NCI-H524 treated with DMSO at 0.1 percent for 48 hours (cell line): Measurements from ENCODE around the gene SORCS3.

Experiments
- DNase-seq: peaks from one replicate; lab custom pipeline; 2025; lab: John Stamatoyannopoulos, UW

Gene SORCS3

DNA sequence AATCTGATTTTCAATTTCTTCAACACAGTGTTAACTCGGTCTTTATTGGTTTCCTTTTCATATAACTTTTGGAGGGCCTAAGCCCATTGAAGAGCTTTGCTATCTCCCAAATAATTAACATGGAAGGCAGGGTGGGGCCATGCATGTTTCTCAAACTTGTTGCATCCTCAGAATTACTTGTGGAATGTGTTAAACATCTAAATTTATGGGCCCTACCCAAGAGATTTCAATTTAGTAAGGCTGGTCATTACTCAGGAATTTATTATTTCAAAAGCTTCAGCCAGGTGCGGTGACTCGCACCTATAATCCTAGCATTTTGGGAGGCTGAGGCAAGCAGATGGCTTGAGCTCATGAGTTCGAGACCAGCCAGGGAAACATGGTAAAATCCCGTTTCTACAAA lies 208.9 kb downstream of the SORCS3 start:
- DNase-seq: no peak

- no peak for DNase-seq
Measured at GRCh38 chr10:104867966-104868598, 227.0 kb downstream of the SORCS3 start.

DNA sequence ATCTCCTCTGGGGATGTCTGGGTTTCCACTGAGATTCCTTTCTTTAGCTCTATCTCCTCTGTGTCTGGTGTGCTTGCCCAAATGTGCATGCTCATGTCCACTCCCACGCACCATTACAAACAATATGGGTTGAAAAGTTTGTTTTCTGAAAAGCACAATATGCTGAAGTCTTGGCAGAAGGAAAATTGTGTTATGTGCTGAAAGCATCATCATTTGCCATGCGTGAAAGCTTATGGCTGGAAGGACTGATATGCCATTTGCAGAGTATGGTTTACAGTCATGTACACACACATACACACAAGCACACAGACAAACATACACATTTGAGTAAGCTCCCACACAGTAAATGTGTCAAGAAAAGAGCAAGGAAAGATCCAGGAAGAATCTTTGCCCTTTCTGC lies 231.6 kb downstream of the SORCS3 start:
- DNase-seq: no peak

GRCh38 chr10:104873161-104873560 lies 232.1 kb downstream of the SORCS3 start:
- DNase-seq: no peak

DNA sequence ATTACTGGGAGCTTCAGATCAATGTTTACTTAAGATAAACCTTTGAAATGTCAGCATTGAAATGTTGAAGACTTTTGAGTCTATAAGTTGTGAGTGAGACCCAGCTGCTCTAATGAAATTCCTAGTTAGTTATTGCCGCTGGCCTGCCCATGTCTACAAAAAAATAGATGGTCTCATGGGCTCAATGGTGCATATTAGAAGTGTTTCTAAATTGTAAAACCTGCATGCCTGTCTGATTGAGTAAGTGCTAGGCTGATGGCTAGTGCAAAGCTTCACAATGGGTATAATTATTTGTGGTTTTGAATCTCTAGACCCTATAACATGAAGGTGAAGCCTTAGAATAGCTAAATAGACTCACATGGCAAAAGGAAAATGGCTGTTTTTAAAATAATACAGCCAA lies 234.5 kb downstream of the SORCS3 start:
- DNase-seq: no peak

DNA sequence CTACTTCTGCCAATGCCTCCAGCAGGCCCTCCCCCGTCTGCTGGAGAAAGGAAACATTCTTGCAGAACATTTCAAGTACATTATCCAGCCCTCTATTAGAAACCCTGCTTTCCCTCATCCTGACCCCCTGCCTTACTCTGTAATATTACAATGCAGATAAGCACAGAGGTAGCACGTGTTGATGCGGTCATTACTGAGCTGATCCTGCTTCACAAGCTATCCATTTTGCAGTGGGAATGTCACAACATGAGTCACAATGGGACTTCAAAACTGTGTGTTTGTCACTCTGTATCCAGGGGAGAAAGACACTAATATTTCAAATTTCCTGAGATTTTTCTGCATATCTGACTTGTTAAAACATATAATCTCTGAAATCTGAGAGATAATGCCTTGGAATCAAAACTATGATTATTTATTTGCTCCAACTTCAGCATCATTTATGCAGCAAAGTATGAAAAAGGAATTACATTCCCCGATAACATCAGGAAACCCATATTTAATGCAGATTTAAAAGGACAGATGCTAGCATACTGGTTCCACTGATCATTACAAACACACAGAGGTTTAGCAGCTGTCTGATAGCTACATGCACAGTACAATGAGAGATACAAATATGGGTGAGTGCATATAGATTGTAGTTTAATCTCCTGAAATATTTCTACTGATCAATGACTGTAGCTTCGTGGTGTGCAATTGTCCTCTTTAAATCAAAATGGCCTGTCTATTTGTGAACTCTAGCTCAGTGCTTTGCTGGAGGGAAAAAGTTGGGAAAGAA lies 239.7 kb downstream of the SORCS3 start:
- no peak for DNase-seq

- DNase-seq: no peak
Measured at GRCh38 chr10:104881740-104882139, 240.7 kb downstream of the SORCS3 start.

- DNase-seq: no peak
Measured at GRCh38 chr10:104892879-104893617, 252.0 kb downstream of the SORCS3 start.

DNA sequence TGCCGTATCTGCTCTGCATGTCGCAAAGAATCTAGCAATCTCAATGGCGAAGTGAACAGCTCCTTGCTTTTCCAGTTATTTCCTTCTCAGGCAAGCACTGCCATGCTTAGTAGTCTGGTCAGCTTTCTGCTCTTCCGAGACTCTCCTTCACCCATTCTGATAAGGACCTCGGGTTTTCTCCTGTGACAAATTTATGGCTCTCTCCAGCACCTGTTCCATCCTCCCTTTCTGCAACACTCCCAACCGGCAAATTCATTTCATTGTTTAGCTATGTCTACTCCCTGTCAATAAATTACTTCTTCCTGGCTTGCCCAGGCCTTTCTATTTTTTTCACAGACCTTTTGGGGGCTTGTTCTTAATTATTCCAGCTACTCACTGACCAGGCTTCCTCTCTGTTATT lies 252.6 kb downstream of the SORCS3 start:
- no peak for DNase-seq

- DNase-seq: no peak
Measured at GRCh38 chr10:104894681-104895080, 253.6 kb downstream of the SORCS3 start.

- no peak for DNase-seq
Measured at GRCh38 chr10:104895541-104895940, 254.5 kb downstream of the SORCS3 start.

GRCh38 chr10:104895981-104896380 lies 254.9 kb downstream of the SORCS3 start:
- no peak for DNase-seq

- DNase-seq: no peak
Measured at GRCh38 chr10:104897696-104898095, 256.6 kb downstream of the SORCS3 start.

DNA sequence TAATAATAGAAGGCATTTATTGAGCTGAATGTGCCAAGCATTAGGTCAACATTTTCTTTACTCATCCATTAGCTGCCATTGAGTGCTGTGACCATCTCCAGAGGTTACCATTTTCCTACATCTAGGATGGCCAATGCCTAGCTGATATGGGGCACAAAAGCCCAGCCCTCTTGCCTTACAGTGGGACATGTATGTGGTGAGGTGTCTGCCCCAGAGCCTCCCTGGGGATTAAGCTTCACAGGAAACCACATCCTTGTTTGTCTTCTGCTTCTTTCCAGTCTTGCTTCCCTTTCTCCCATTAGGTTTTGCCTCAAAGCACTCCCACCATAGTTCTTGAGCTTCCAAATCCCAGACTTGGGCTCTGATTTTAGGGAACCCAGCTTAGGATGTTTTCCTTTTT lies 258.7 kb downstream of the SORCS3 start:
- DNase-seq: no peak

GRCh38 chr10:104903433-104903832 lies 262.3 kb downstream of the SORCS3 start:
- no peak for DNase-seq

DNA sequence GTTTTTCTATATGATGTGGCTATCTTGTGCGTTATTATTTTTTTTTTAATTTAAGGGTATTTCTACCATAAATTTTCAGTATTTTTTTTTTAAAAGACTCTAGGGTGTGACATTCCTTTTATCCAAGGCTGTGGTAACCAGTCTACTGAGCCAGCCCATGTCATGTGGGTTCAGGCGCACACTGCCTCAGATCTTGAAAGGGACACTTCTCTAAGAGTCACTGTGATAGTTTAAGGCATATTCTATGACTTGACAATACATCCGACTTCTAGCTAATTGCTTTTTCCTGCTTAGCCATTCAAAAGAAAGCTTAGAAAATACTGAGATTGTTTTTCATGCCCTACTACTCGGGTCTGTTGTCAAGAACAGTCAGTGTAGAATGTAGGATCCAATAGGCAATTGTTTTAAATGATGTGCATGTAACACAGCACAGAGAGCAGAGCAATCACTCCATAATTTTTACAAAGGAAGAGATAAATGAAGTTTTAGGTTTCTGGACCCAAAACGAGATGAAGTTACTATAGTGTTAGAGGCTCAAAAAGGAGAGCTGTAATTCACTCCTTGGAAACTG lies 263.7 kb downstream of the SORCS3 start:
- DNase-seq: no peak

GRCh38 chr10:104906112-104906511 lies 265.0 kb downstream of the SORCS3 start:
- DNase-seq: no peak

DNA sequence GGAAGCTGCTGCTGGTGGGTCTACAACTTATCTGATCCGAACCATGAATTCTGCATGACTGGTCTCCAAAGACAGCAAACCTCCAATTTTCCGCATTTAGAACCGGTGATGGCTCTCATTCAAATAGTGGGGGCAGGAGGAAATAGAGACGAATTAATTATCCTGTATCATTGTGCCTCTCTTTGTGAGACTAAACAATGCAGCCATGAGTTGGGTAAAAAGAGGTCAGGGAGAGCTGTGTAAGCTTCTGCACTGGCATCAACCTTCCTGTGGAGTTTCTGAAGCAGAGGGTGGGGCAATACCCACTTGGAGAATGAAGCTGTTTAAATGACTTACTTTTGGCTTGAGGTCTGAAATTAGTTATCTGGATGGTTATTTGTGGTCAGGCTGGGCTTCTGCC lies 266.4 kb downstream of the SORCS3 start:
- DNase-seq: no peak

DNA sequence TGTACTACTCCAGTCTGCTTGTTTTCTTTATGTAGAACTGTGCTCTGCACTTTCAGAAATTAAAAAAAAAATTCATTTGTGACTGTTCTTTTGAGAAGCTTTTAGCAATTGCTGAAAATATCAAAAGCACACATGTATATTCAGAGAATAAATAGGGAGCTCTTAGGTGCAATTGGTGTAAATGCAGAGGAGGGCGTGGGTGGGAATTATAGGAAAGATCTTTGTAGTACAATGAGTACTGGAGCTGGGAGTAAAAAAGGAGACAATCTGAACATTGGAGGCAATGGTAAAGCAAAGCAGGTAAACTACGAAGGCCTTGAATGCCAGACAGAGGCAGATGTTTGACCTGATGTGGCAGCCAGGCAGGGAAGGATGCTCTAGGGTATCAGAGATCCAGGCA lies 267.5 kb downstream of the SORCS3 start:
- no peak for DNase-seq

GRCh38 chr10:104910712-104911111 lies 269.6 kb downstream of the SORCS3 start:
- no peak for DNase-seq

DNA sequence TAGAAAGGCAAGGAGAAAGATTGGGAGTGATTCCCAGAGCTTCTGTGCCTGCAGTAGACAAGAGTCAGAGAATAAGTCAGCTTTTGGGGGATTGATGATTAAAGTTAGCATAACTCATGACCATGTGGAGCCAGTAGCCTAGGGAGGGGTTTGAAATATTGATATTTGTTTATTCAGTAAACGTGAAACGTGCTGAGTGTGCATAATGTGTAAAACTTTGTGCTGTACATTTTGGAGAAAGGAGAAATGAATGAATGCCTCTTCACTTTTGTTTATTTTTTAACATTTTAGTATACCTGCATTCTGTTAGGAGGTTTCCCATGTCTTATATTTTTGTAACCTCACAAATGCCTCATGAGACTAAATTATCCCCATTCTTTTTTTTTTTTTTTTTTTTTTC lies 272.3 kb downstream of the SORCS3 start:
- DNase-seq: no peak

DNA sequence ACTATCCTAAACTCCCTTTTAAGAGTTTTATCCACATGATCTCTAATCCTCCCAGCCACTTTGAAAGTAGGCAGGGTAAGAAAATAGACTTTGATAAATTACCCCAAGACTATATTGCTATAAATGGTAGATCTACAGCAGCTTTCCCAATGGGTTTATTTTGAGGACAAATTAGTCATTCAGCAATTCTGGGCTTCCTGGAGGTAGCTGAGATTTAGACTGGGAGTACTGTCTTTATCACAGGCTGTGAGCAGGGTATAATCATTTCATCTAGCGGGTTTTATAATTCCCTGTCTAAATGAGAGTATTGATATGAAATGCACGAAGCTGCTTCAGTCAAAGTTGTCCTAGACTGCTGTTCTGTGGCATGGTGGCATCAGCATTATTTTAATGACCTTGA lies 279.4 kb downstream of the SORCS3 start:
- no peak for DNase-seq

- DNase-seq: no peak
Measured at GRCh38 chr10:104921763-104922162, 280.7 kb downstream of the SORCS3 start.
